ENCODE results near the gene LUZP4.
"Not testable (repeated sequence)": the region's sequence is repeated elsewhere in the genome, so short reads cannot be mapped to it uniquely, and the experiment has no call there.

The LUZP4 gene

GRCh38 chrX:115333446-115333845, 43.9 kb downstream of the LUZP4 start:
- no CpG with 5 or more reads among the region's 6 CpGs for WGBS, 2 experiments (ENCODE audit: insufficient coverage in 2 of 2)
- Histone ChIP-seq H3K27ac (ENCODE audit: low read depth, low read length, severe bottlenecking) (no peak overlapping the region), H3K4me3 (ENCODE audit: extremely low read depth, insufficient read depth, low read length, poor library complexity, severe bottlenecking) (no peak overlapping the region)

GRCh38 chrX:115337491-115338144, 48.1 kb downstream of the LUZP4 start:
- no peaks in the 10 kb centered on the region for H3K9me3 ChIP-seq (ENCODE audit: control insufficient read depth, low read length)
- no peaks in the 10 kb centered on the region for H3K36me3 ChIP-seq (ENCODE audit: control insufficient read depth, insufficient read depth, low read length)
- H3K27ac ChIP-seq (ENCODE audit: low read depth, low read length, severe bottlenecking) = no peak overlapping the region
- H3K4me1 ChIP-seq (ENCODE audit: control insufficient read depth, insufficient read depth, low read length, poor library complexity, severe bottlenecking) = peaks cover 6% of the 10 kb centered on the region
- H3K4me3 ChIP-seq (ENCODE audit: extremely low read depth, insufficient read depth, low read length, poor library complexity, severe bottlenecking) = no peak overlapping the region
- 87% methylated on average over 3 of the region's 5 CpGs; no CpG with 5 or more reads in 1 of the 2 experiments for WGBS, 2 experiments (ENCODE audit: insufficient coverage in 2 of 2)

More at GRCh38 chrX:115333446-115333845, 43.9 kb downstream of the LUZP4 start:
- no peaks in the 10 kb centered on the region for H3K4me1 ChIP-seq (ENCODE audit: control insufficient read depth, insufficient read depth, low read length, poor library complexity, severe bottlenecking)
- no peaks in the 10 kb centered on the region for H3K9me3 ChIP-seq (ENCODE audit: control insufficient read depth, low read length)
- no peaks in the 10 kb centered on the region for H3K36me3 ChIP-seq (ENCODE audit: control insufficient read depth, insufficient read depth, low read length)

- Histone ChIP-seq H3K27ac (ENCODE audit: low read depth, low read length, severe bottlenecking) (no peak overlapping the region), H3K4me1 (ENCODE audit: control insufficient read depth, insufficient read depth, low read length, poor library complexity, severe bottlenecking) (peaks cover 6% of the 10 kb centered on the region), H3K4me3 (ENCODE audit: extremely low read depth, insufficient read depth, low read length, poor library complexity, severe bottlenecking) (no peak overlapping the region), H3K9me3 (ENCODE audit: control insufficient read depth, low read length) (no peaks in the 10 kb centered on the region), H3K36me3 (ENCODE audit: control insufficient read depth, insufficient read depth, low read length) (no peaks in the 10 kb centered on the region)
- no CpG with 5 or more reads among the region's 3 CpGs for WGBS, 2 experiments (ENCODE audit: insufficient coverage in 2 of 2)
Observed at GRCh38 chrX:115339441-115340025, 50.0 kb downstream of the LUZP4 start.

GRCh38 chrX:115341421-115341820, 51.9 kb downstream of the LUZP4 start:
- no CpG with 5 or more reads among the region's 1 CpG for WGBS, 2 experiments (ENCODE audit: insufficient coverage in 2 of 2)
- no peak overlapping the region for H3K4me3 ChIP-seq (ENCODE audit: extremely low read depth, insufficient read depth, low read length, poor library complexity, severe bottlenecking)
- no peaks in the 10 kb centered on the region for H3K36me3 ChIP-seq (ENCODE audit: control insufficient read depth, insufficient read depth, low read length)
- no peaks in the 10 kb centered on the region for H3K9me3 ChIP-seq (ENCODE audit: control insufficient read depth, low read length)
- H3K27ac ChIP-seq (ENCODE audit: low read depth, low read length, severe bottlenecking) = no peak overlapping the region
- H3K4me1 ChIP-seq (ENCODE audit: control insufficient read depth, insufficient read depth, low read length, poor library complexity, severe bottlenecking) = peaks cover 18% of the 10 kb centered on the region

GRCh38 chrX:115344885-115345614, 55.5 kb downstream of the LUZP4 start:
- no peaks in the 10 kb centered on the region for H3K9me3 ChIP-seq (ENCODE audit: control insufficient read depth, low read length)
- H3K27ac ChIP-seq (ENCODE audit: low read depth, low read length, severe bottlenecking) = peak overlapping the region; percentile 86
- no peak overlapping the region for H3K4me3 ChIP-seq (ENCODE audit: extremely low read depth, insufficient read depth, low read length, poor library complexity, severe bottlenecking)
- peaks cover 18% of the 10 kb centered on the region for H3K4me1 ChIP-seq (ENCODE audit: control insufficient read depth, insufficient read depth, low read length, poor library complexity, severe bottlenecking)
- 58 to 80% methylated on average over 1 to 2 of the region's 3 CpGs for WGBS, 2 experiments (ENCODE audit: insufficient coverage in 2 of 2)
- no peaks in the 10 kb centered on the region for H3K36me3 ChIP-seq (ENCODE audit: control insufficient read depth, insufficient read depth, low read length)

- Histone ChIP-seq H3K36me3 (ENCODE audit: control insufficient read depth, insufficient read depth, low read length) (no peaks in the 10 kb centered on the region), H3K4me1 (ENCODE audit: control insufficient read depth, insufficient read depth, low read length, poor library complexity, severe bottlenecking) (peaks cover 18% of the 10 kb centered on the region), H3K27ac (ENCODE audit: low read depth, low read length, severe bottlenecking) (peak overlapping the region; percentile 86), H3K9me3 (ENCODE audit: control insufficient read depth, low read length) (no peaks in the 10 kb centered on the region), H3K4me3 (ENCODE audit: extremely low read depth, insufficient read depth, low read length, poor library complexity, severe bottlenecking) (no peak overlapping the region)
- 44 to 100% methylated on average over 1 to 2 of the region's 3 CpGs for WGBS, 2 experiments (ENCODE audit: insufficient coverage in 2 of 2)
Observed at GRCh38 chrX:115345615-115346014, 56.1 kb downstream of the LUZP4 start.

- WGBS, 2 experiments (ENCODE audit: insufficient coverage in 2 of 2) = no CpG with 5 or more reads among the region's 14 CpGs
- H3K36me3 ChIP-seq (ENCODE audit: control insufficient read depth, insufficient read depth, low read length); H3K4me3 ChIP-seq (ENCODE audit: extremely low read depth, insufficient read depth, low read length, poor library complexity, severe bottlenecking); H3K9me3 ChIP-seq (ENCODE audit: control insufficient read depth, low read length); H3K27ac ChIP-seq (ENCODE audit: low read depth, low read length, severe bottlenecking): not testable (repeated sequence)
- H3K4me1 ChIP-seq (ENCODE audit: control insufficient read depth, insufficient read depth, low read length, poor library complexity, severe bottlenecking) = peaks cover 12% of the 10 kb centered on the region
Observed at GRCh38 chrX:115346738-115347137, 57.2 kb downstream of the LUZP4 start.

GRCh38 chrX:115348446-115349225, 59.1 kb downstream of the LUZP4 start:
- H3K4me3 ChIP-seq (ENCODE audit: extremely low read depth, insufficient read depth, low read length, poor library complexity, severe bottlenecking) = no peak overlapping the region
- H3K4me1 ChIP-seq (ENCODE audit: control insufficient read depth, insufficient read depth, low read length, poor library complexity, severe bottlenecking) = peaks cover 12% of the 10 kb centered on the region
- H3K27ac ChIP-seq (ENCODE audit: low read depth, low read length, severe bottlenecking) = no peak overlapping the region
- no peaks in the 10 kb centered on the region for H3K9me3 ChIP-seq (ENCODE audit: control insufficient read depth, low read length)
- H3K36me3 ChIP-seq (ENCODE audit: control insufficient read depth, insufficient read depth, low read length) = no peaks in the 10 kb centered on the region
- WGBS, 2 experiments (ENCODE audit: insufficient coverage in 2 of 2) = 60 to 100% methylated on average over 1 of the region's 7 CpGs

GRCh38 chrX:115350711-115351381, 61.3 kb downstream of the LUZP4 start:
- H3K27ac ChIP-seq (ENCODE audit: low read depth, low read length, severe bottlenecking) = no peak overlapping the region
- no peaks in the 10 kb centered on the region for H3K36me3 ChIP-seq (ENCODE audit: control insufficient read depth, insufficient read depth, low read length)
- no peak overlapping the region for H3K4me3 ChIP-seq (ENCODE audit: extremely low read depth, insufficient read depth, low read length, poor library complexity, severe bottlenecking)
- WGBS, 2 experiments (ENCODE audit: insufficient coverage in 2 of 2) = 100% methylated on average over 1 to 2 of the region's 10 CpGs
- H3K4me1 ChIP-seq (ENCODE audit: control insufficient read depth, insufficient read depth, low read length, poor library complexity, severe bottlenecking) = peaks cover 2% of the 10 kb centered on the region
- no peaks in the 10 kb centered on the region for H3K9me3 ChIP-seq (ENCODE audit: control insufficient read depth, low read length)

- H3K27ac ChIP-seq (ENCODE audit: low read depth, low read length, severe bottlenecking) = no peak overlapping the region
Observed at GRCh38 chrX:115356369-115356768, 66.9 kb downstream of the LUZP4 start.

More at GRCh38 chrX:115356369-115356768, 66.9 kb downstream of the LUZP4 start:
- H3K4me3 ChIP-seq (ENCODE audit: extremely low read depth, insufficient read depth, low read length, poor library complexity, severe bottlenecking) = no peak overlapping the region
- WGBS, 2 experiments (ENCODE audit: insufficient coverage in 2 of 2) = no CpG with 5 or more reads among the region's 4 CpGs
- no peaks in the 10 kb centered on the region for H3K4me1 ChIP-seq (ENCODE audit: control insufficient read depth, insufficient read depth, low read length, poor library complexity, severe bottlenecking)
- H3K36me3 ChIP-seq (ENCODE audit: control insufficient read depth, insufficient read depth, low read length) = no peaks in the 10 kb centered on the region
- no peaks in the 10 kb centered on the region for H3K9me3 ChIP-seq (ENCODE audit: control insufficient read depth, low read length)
